Osteocyte (in vitro differentiated cells): ENCODE data around the gene MTHFR. TPM values are rescaled to one million over a fixed set of nuclear protein-coding genes. Genes with fewer than 3 reads are reported as not detected.

Experiments
- DNase-seq: peaks from one replicate; pipeline ENCODE4 v3.0.0; 2021; ENCODE audit warnings: mixed read lengths; ENCODE audit not compliant: unreplicated experiment; ENCODE audit errors: extremely low spot score
- H3K27ac Mint-ChIP-seq: one replicate; pipeline ENCODE4 v1.8.0; 2021; ENCODE audit warnings: mild to moderate bottlenecking, mixed read lengths; ENCODE audit not compliant: unreplicated experiment
- H3K27me3 Mint-ChIP-seq: one replicate; pipeline ENCODE4 v1.8.0; 2021; ENCODE audit warnings: mixed read lengths; ENCODE audit not compliant: unreplicated experiment
- H3K36me3 Mint-ChIP-seq: one replicate; pipeline ENCODE4 v1.8.0; 2021; ENCODE audit warnings: mixed read lengths; ENCODE audit not compliant: unreplicated experiment
- H3K4me1 Mint-ChIP-seq: one replicate; pipeline ENCODE4 v1.8.0; 2021; ENCODE audit warnings: mixed read lengths; ENCODE audit not compliant: unreplicated experiment
- H3K4me3 Mint-ChIP-seq: one replicate; pipeline ENCODE4 v1.8.0; 2021; ENCODE audit warnings: mild to moderate bottlenecking, moderate library complexity, mixed read lengths; ENCODE audit not compliant: unreplicated experiment
- H3K9me3 Mint-ChIP-seq: one replicate; pipeline ENCODE4 v1.8.0; 2021; ENCODE audit warnings: mixed read lengths; ENCODE audit not compliant: unreplicated experiment
- total RNA-seq: library from RNA; stranded (reverse); gene quantifications from 2 replicates; pipeline ENCODE4 v1.2.1, GENCODE V29; 2021
- TF ChIP-seq, protein P1 (sequence below): fragments of 200-600 bp; sonication (generic); IDR thresholded peaks from 2 replicates; pipeline ENCODE4 v1.5.0; 2021; ENCODE audit warnings: antibody characterized with exemption, mild to moderate bottlenecking, moderate library complexity

MTHFR gene
- total RNA-seq, 1 donor from 2014 or later: 30.5 TPM

DNA sequence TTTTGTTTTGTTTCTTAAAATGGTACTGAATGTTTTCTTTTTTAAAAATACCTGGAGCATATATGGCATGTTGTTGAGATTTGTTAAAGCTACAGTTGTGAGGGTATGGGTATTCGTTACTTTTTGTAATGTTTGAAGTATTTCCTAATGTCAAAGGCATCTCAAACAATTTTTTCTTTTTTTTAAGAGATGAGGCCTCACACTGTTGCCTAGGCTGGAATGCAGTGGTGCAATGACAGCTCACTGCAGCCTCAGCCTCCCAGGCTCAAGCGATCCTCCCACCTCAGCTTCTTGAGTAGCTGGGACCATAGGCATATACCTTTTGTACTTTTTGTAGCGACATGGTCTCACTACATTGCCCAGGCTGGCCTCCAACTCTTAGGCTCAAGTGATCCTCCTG, 16.3 kb upstream of the MTHFR start:
- Mint-ChIP-seq H3K9me3 (no peaks in the 10 kb centered on the region), H3K4me3 (no peak overlapping the region), H3K4me1 (peaks cover 5% of the 10 kb centered on the region), H3K27ac (no peak overlapping the region), H3K36me3 (peaks cover 43% of the 10 kb centered on the region), H3K27me3 (no peaks in the 10 kb centered on the region)
- TF ChIP-seq, protein P1, sequence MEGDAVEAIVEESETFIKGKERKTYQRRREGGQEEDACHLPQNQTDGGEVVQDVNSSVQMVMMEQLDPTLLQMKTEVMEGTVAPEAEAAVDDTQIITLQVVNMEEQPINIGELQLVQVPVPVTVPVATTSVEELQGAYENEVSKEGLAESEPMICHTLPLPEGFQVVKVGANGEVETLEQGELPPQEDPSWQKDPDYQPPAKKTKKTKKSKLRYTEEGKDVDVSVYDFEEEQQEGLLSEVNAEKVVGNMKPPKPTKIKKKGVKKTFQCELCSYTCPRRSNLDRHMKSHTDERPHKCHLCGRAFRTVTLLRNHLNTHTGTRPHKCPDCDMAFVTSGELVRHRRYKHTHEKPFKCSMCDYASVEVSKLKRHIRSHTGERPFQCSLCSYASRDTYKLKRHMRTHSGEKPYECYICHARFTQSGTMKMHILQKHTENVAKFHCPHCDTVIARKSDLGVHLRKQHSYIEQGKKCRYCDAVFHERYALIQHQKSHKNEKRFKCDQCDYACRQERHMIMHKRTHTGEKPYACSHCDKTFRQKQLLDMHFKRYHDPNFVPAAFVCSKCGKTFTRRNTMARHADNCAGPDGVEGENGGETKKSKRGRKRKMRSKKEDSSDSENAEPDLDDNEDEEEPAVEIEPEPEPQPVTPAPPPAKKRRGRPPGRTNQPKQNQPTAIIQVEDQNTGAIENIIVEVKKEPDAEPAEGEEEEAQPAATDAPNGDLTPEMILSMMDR: no peak
- DNase-seq: no peak

DNA sequence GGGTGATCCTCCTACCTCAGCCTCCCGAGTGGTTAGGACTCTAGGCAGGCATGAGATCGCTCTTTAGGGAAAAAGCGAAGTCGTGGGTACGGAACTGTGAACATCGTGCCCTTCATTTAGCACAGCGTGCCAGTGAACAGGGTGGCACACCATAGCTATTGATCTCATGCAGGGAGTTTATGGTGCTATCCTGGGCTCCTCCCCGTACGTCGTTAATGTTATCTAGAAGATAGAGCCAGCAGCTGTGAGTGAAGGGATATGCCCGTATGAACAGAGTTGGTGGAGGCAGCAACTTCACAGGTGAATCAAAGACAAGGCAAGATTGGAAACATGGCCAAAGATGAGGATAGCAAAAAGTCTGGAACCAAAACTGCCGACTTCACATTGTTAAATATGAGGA, 11.4 kb upstream of the MTHFR start:
- Mint-ChIP-seq H3K4me3 (no peak overlapping the region), H3K27ac (no peak overlapping the region), H3K36me3 (peaks cover 46% of the 10 kb centered on the region)

DNA sequence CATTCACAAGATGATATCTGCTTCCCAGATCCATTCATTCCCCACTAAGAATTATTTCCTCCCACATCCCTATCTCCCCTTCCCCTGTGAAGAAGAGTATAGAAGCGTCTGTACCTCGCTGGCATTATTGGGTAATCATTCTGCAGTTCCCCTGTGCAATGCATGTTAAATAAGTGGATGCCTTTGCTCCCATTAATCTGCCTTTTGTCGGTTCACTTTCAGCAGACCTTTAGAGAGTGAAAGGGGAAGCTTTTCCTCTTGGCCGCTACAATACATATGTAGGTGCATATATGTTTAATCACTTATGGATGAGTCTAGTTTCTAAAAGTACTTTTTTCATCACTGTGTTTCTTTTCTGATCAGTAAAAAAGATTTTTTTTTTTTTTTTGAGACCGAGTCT, 7.3 kb upstream of the MTHFR start:
- H3K36me3 Mint-ChIP-seq: peaks cover 46% of the 10 kb centered on the region
- no peak overlapping the region for H3K27ac Mint-ChIP-seq
- TF ChIP-seq, protein P1: no peak
- no peaks in the 10 kb centered on the region for H3K9me3 Mint-ChIP-seq
- peaks cover 9% of the 10 kb centered on the region for H3K4me1 Mint-ChIP-seq
- no peaks in the 10 kb centered on the region for H3K27me3 Mint-ChIP-seq
- DNase-seq: no peak
- H3K4me3 Mint-ChIP-seq: no peak overlapping the region

More for the DNA sequence above, 11.4 kb upstream of the MTHFR start:
- Mint-ChIP-seq H3K27me3 (no peaks in the 10 kb centered on the region), H3K9me3 (no peaks in the 10 kb centered on the region), H3K4me1 (peaks cover 5% of the 10 kb centered on the region)
- DNase-seq: no peak
- TF ChIP-seq, protein P1: no peak

DNA sequence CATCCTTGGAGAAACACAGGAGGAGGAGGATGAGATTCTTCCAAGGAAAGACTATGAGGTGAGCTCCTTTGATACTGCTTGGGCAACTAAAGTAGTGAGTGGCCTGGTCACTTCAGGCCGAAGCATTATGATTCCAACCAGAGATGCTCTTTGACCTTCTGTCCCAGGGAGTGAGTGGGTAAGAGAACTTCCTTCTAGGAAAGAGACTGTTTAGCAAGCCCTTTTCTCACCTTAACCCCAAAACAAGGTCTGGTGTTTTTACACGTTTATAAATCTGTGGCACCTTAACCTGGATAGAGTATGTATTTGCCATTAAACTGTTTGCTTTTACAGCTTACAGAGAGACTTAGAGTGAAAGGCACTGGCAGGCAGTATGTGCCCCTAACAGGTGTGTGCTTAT, 1.4 kb upstream of the MTHFR start:
- TF ChIP-seq, protein P1: no peak
- H3K27me3 Mint-ChIP-seq: no peaks in the 10 kb centered on the region
- no peak for DNase-seq
- no peaks in the 10 kb centered on the region for H3K9me3 Mint-ChIP-seq
- H3K27ac Mint-ChIP-seq: peak overlapping the region; percentile 98
- H3K36me3 Mint-ChIP-seq: peaks cover 22% of the 10 kb centered on the region
- peaks cover 57% of the 10 kb centered on the region for H3K4me1 Mint-ChIP-seq
- peak overlapping the region; percentile 100 for H3K4me3 Mint-ChIP-seq

DNA sequence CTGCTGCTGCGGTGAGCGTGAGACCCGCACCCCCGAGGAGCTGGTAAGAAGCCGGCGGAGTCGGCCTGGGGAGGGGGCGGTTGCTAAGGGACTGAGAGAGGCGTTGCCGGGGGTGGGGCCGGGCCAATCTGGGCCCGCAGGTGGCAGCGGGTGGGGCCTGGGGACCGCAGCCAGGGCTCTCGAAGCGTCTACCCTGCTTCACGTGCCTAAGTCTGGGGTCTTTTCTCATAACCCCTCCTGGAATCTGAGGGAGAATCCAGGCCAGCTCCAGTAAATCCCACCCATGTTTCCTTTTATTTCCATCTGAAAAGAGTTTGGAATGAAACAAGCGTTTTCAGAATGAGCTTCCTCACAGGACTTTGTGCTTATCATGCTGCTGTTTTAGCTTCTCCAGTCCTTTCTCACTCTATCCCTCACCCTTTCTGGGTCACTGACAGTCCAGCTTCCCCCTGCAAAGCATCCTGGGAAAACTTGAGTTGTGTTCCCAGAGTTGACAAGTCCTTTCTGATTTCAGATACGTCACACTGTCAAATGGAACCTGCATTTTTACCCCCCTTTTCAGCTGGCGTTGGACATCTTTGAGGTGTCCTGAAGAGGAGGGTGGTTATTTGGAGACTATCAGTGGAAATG, 658 bp upstream of the MTHFR start:
- H3K36me3 Mint-ChIP-seq: peaks cover 20% of the 10 kb centered on the region
- peak overlapping the region; percentile 100 for H3K4me3 Mint-ChIP-seq
- peak overlapping the region; percentile 98 for H3K27ac Mint-ChIP-seq
- peaks cover 62% of the 10 kb centered on the region for H3K4me1 Mint-ChIP-seq
- TF ChIP-seq, protein P1: no peak
- no peaks in the 10 kb centered on the region for H3K9me3 Mint-ChIP-seq
- H3K27me3 Mint-ChIP-seq: no peaks in the 10 kb centered on the region
- no peak for DNase-seq
